Upper lobe of left lung (tissue), 6 donors: ENCODE results near the gene GRB10. TPM values are rescaled to one million over a fixed set of nuclear protein-coding genes. Genes with fewer than 3 reads are reported as not detected.

Source experiments
- ATAC-seq, 2 donors: fragments of 200-7000 bp; cut with Tn5 transposase; one replicate each; pipeline ENCODE4 v1.9.1; 2022; ENCODE audit warnings: mild to moderate bottlenecking in 2 of 2, moderate library complexity in 2 of 2; ENCODE audit not compliant: low FRiP score in 2 of 2
- DNase-seq, 2 donors: peaks; one replicate each; pipeline ENCODE4 v3.0.0-alpha.2; 2019 to 2020
- H3K27ac ChIP-seq, 4 donors: fragments of 200-600 bp; sonication (generic); one replicate each; pipeline ENCODE4 v1.5.1; 2016 to 2019
- H3K27me3 ChIP-seq, 4 donors: fragments of 200-600 bp; sonication (generic); one replicate each; pipeline ENCODE4 v1.5.1; 2017 to 2019
- H3K36me3 ChIP-seq, 4 donors: fragments of 200-600 bp; sonication (generic); one replicate each; pipeline ENCODE4 v1.5.1; 2016 to 2019
- H3K4me1 ChIP-seq, 4 donors: fragments of 200-600 bp; sonication (generic); one replicate each; pipeline ENCODE4 v1.5.1; 2018 to 2019
- H3K4me3 ChIP-seq, 4 donors: fragments of 200-600 bp; sonication (generic); one replicate each; pipeline ENCODE4 v1.5.1; 2017 to 2019; ENCODE audit warnings: mild to moderate bottlenecking in 2 of 4, moderate library complexity in 1 of 4
- H3K9me3 ChIP-seq, 4 donors: fragments of 200-600 bp; sonication (generic); one replicate each; pipeline ENCODE4 v1.5.1; 2018 to 2019
- CTCF ChIP-seq, 6 experiments: fragments of 450-650 bp in 4 of 6; fragments of 200-600 bp in 2 of 6; sonication (generic) in 2 of 6; IDR thresholded peaks; one replicate each; pipeline ENCODE4 v1.5.1; 2016 to 2019; ENCODE audit warnings: antibody characterized with exemption in 6 of 6
- EP300 ChIP-seq, 4 donors: sonication (generic); formaldehyde crosslinking; IDR thresholded peaks; one replicate each; pipeline ENCODE4 v1.5.1; 2017; ENCODE audit warnings: antibody characterized with exemption in 4 of 4, control low read depth in 2 of 4
- POLR2A ChIP-seq, 4 donors: fragments of 450-650 bp; IDR thresholded peaks; one replicate each; pipeline ENCODE4 v1.5.1; 2016 to 2017; ENCODE audit warnings: antibody characterized with exemption in 4 of 4, mild to moderate bottlenecking in 2 of 4
- POLR2AphosphoS5 ChIP-seq, 2 donors: sonication (generic); formaldehyde crosslinking; IDR thresholded peaks; one replicate each; pipeline ENCODE4 v1.5.1; 2017; ENCODE audit warnings: antibody characterized with exemption in 2 of 2
- WGBS, 2 donors: methylation state at CpG; one replicate each; pipeline ENCODE4 v1.1.5; 2017 to 2018; 5-methylcytosine and 5-hydroxymethylcytosine counted together
- total RNA-seq, 6 donors: library from RNA; depleted of rRNA in 4 of 6; stranded (reverse); fragments of >200 nt in 4 of 6; gene quantifications; one replicate each; pipeline versions ENCODE4 v1.1.0 to v1.2.1, GENCODE V29; 2016 to 2021
- donor health status: DM: no; HTN: no; CAD: no; lungs with moderate emphysema.
- donor health status: DM: no; HTN: yes; CAD: no; lungs with severe emphysema.

GRB10 gene
- total RNA-seq, 6 donors from 2014 or later = 32.8 to 92.2 (median 46.5) TPM

- DNase-seq (no peak), ATAC-seq (no peak)
- no peak for TF ChIP-seq POLR2A (IDR thresholded peaks at IDR 0.05)
- TF ChIP-seq EP300 (IDR thresholded peaks at IDR 0.05) = no peak
- TF ChIP-seq CTCF (IDR thresholded peaks at IDR 0.05) = no peak
- TF ChIP-seq POLR2AphosphoS5 (IDR thresholded peaks at IDR 0.05) = no peak
- Histone ChIP-seq H3K27me3 (no peaks in the 10 kb centered on the region), H3K36me3 (peaks cover 0 to 14% (median 2%) of the 10 kb centered on the region in 4 donors), H3K9me3 (no peaks in the 10 kb centered on the region), H3K4me3 (no peak overlapping the region), H3K4me1 (peaks cover 15 to 36% (median 17%) of the 10 kb centered on the region in 4 donors), H3K27ac (no peak overlapping the region)
- 59 to 61% methylated on average over 4 of the region's 4 CpGs for WGBS, 2 donors
These were observed 98.0 kb downstream of the GRB10 start for GRCh38 chr7:50684713-50685075.

GRCh38 chr7:50684011-50684712 lies 98.5 kb downstream of the GRB10 start:
- peaks cover 15 to 41% (median 17%) of the 10 kb centered on the region in 4 donors for H3K4me1 ChIP-seq
- 80 to 84% methylated on average over 5 of the region's 5 CpGs for WGBS, 2 donors
- H3K4me3 ChIP-seq = no peak overlapping the region
- no peak for TF ChIP-seq EP300 (IDR thresholded peaks at IDR 0.05)
- no peak for TF ChIP-seq POLR2A (IDR thresholded peaks at IDR 0.05)
- TF ChIP-seq CTCF (IDR thresholded peaks at IDR 0.05) = no peak
- TF ChIP-seq POLR2AphosphoS5 (IDR thresholded peaks at IDR 0.05) = no peak
- no peaks in the 10 kb centered on the region for H3K27me3 ChIP-seq
- H3K36me3 ChIP-seq = peaks cover 0 to 9% (median under 1%) of the 10 kb centered on the region in 4 donors
- no peak for DNase-seq
- H3K27ac ChIP-seq = no peak overlapping the region
- ATAC-seq = no peak
- no peaks in the 10 kb centered on the region for H3K9me3 ChIP-seq

- no peaks in the 10 kb centered on the region for H3K27me3 ChIP-seq
- H3K4me1 ChIP-seq = peaks cover 15 to 42% (median 16%) of the 10 kb centered on the region in 4 donors
- ATAC-seq (no peak), DNase-seq (no peak)
- 97 to 98% methylated on average over 1 of the region's 1 CpG for WGBS, 2 donors
- no peak overlapping the region for H3K27ac ChIP-seq
- H3K36me3 ChIP-seq = peaks cover 0 to 5% (median 0%) of the 10 kb centered on the region in 4 donors
- no peak overlapping the region for H3K4me3 ChIP-seq
- no peaks in the 10 kb centered on the region for H3K9me3 ChIP-seq
- TF ChIP-seq POLR2AphosphoS5 (IDR thresholded peaks at IDR 0.05) = no peak
- no peak for TF ChIP-seq CTCF (IDR thresholded peaks at IDR 0.05)
- TF ChIP-seq EP300 (IDR thresholded peaks at IDR 0.05) = no peak
- TF ChIP-seq POLR2A (IDR thresholded peaks at IDR 0.05) = no peak
These were observed 100.1 kb downstream of the GRB10 start for GRCh38 chr7:50682573-50682972.

- Histone ChIP-seq H3K27me3 (no peaks in the 10 kb centered on the region), H3K36me3 (no peaks in the 10 kb centered on the region), H3K4me1 (peaks cover 15 to 43% (median 16%) of the 10 kb centered on the region in 4 donors), H3K27ac (no peak overlapping the region), H3K4me3 (no peak overlapping the region), H3K9me3 (no peaks in the 10 kb centered on the region)
- 33 to 60% methylated on average over 4 of the region's 4 CpGs for WGBS, 2 donors
- no peak for DNase-seq
- ATAC-seq = no peak
- TF ChIP-seq POLR2A (IDR thresholded peaks at IDR 0.05) (no peak), CTCF (IDR thresholded peaks at IDR 0.05) (no peak), POLR2AphosphoS5 (IDR thresholded peaks at IDR 0.05) (no peak), EP300 (IDR thresholded peaks at IDR 0.05) (no peak)
These were observed 100.6 kb downstream of the GRB10 start for GRCh38 chr7:50682079-50682478.
